GM12878 (cell line): ENCODE results near the gene MMRN2. TPM values are rescaled to one million over a fixed set of nuclear protein-coding genes. Genes with fewer than 3 reads are reported as not detected.

Source experiments
- ATAC-seq: fragments of 200-7000 bp; cut with Tn5 transposase; 3 replicates; pipeline ENCODE4 v1.9.1; 2020; ENCODE audit warnings: mild to moderate bottlenecking, moderate library complexity
- BruUV-seq: library from RNA; stranded (reverse); fragments of 400-500 nt; replicated peaks from 2 replicates; lab custom pipeline; 2021; lab: Mats Ljungman, UMichigan
- CTCF ChIA-PET: fragments of 300-600 bp; sonication (Branson Sonifier 250); formaldehyde crosslinking; extraction: SDS; loops from one replicate; lab custom pipeline; 2021; ENCODE audit warnings: inconsistent platforms; lab: Yijun Ruan, JAX
- POLR2A ChIA-PET: fragments of 350-600 bp; formaldehyde crosslinking; extraction: SDS; loops from one replicate; lab custom pipeline; 2021; ENCODE audit warnings: inconsistent platforms; lab: Charles Lee
- RAD21 ChIA-PET: fragments of 300-600 bp; sonication (Branson Sonifier 250); formaldehyde crosslinking; loops from one replicate; lab custom pipeline; 2023; ENCODE audit warnings: antibody characterized with exemption; ENCODE audit not compliant: unreplicated experiment; lab: Charles Lee
- SMC1A ChIA-PET: fragments of 300-600 bp; sonication (Branson Sonifier 250); formaldehyde crosslinking; loops from one replicate; lab custom pipeline; 2023; ENCODE audit not compliant: unreplicated experiment, uncharacterized antibody; lab: Charles Lee
- DNase-seq: peaks from one replicate; pipeline ENCODE4 v3.0.0-alpha.2; 2011; ENCODE audit warnings: low read depth, low spot score
- FAIRE-seq: peaks from 3 replicates; lab custom pipeline; 2011; peaks lifted over from hg19 to GRCh38; lab: Jason Lieb, UNC
- H2AFZ ChIP-seq: 2 replicates; pipeline ENCODE4 v1.6.0; 2011; ENCODE audit warnings: low read depth, low read length, control low read depth; ENCODE audit not compliant: control insufficient read depth
- H3K27ac ChIP-seq: 2 replicates; pipeline ENCODE4 v1.5.1; 2011; ENCODE audit warnings: control low read depth; ENCODE audit not compliant: control insufficient read depth, insufficient read depth
- H3K27me3 ChIP-seq, 2 experiments: replicated peaks in 1 of 2; 2 replicates each; pipeline versions ENCODE4 v1.6.0 to v1.6.1; 2011; ENCODE audit warnings: low read length in 1 of 2; ENCODE audit not compliant: control insufficient read depth in 2 of 2, insufficient read depth in 2 of 2
- H3K36me3 ChIP-seq, 2 experiments: 2 replicates each; pipeline ENCODE4 v1.5.1; 2011; ENCODE audit warnings: low read length in 1 of 2; ENCODE audit not compliant: control insufficient read depth in 2 of 2, insufficient read depth in 2 of 2
- H3K4me1 ChIP-seq: 2 replicates; pipeline ENCODE4 v1.6.1; 2011; ENCODE audit warnings: mild to moderate bottlenecking, low read length, moderate library complexity, mixed read lengths; ENCODE audit not compliant: control insufficient read depth, insufficient read depth
- H3K4me2 ChIP-seq: 2 replicates; pipeline ENCODE4 v1.6.0; 2011; ENCODE audit warnings: control low read depth; ENCODE audit not compliant: control insufficient read depth, insufficient read depth
- H3K4me3 ChIP-seq: fragments of 200-600 bp; sonication (generic); 2 replicates; pipeline ENCODE4 v1.5.1; 2016
- H3K79me2 ChIP-seq: 2 replicates; pipeline ENCODE4 v1.6.0; 2011; ENCODE audit warnings: low read length; ENCODE audit not compliant: control insufficient read depth, insufficient read depth
- H3K9ac ChIP-seq: 2 replicates; pipeline ENCODE4 v1.8.0; 2011; ENCODE audit warnings: low read length, control low read depth, mixed read lengths; ENCODE audit not compliant: control insufficient read depth, insufficient read depth
- H3K9me3 ChIP-seq: replicated peaks from 3 replicates; pipeline ENCODE4 v1.5.1; 2011; ENCODE audit warnings: mild to moderate bottlenecking, low read length; ENCODE audit not compliant: control insufficient read depth, insufficient read depth
- H4K20me1 ChIP-seq: 2 replicates; pipeline ENCODE4 v1.6.0; 2011; ENCODE audit not compliant: control insufficient read depth, insufficient read depth
- HDGF ChIP-seq: fragments of 450-650 bp; IDR thresholded peaks from 2 replicates; pipeline ENCODE4 v1.6.1; 2016; ENCODE audit warnings: antibody characterized with exemption
- MEF2A ChIP-seq: IDR thresholded peaks from 2 replicates; pipeline ENCODE4 v1.6.1; 2011; ENCODE audit warnings: low read depth, mild to moderate bottlenecking, low read length, moderate library complexity; ENCODE audit not compliant: insufficient read depth
- POLR2A ChIP-seq: IDR thresholded peaks from 2 replicates; pipeline ENCODE4 v1.6.1; 2011; ENCODE audit warnings: low read depth, mild to moderate bottlenecking, low read length
- WGBS: methylation state at CpG from one replicate; pipeline ENCODE4 v1.1.6; 2016; ENCODE audit warnings: low lambda C conversion rate; ENCODE audit not compliant: insufficient replicate concordance, insufficient coverage; ENCODE audit errors: missing lambda C conversion rate; 5-methylcytosine and 5-hydroxymethylcytosine counted together
- in situ Hi-C: fragments of 300-500 bp; cut with MboI; formaldehyde crosslinking; loops from 9 replicates; pipeline ENCODE4 v1.14.3; 2018; ENCODE audit warnings: mixed read lengths
- intact Hi-C: fragments of 100-400 bp; cut with micrococcal nuclease; formaldehyde crosslinking; loops from one replicate; pipeline ENCODE4 v1.14.2; 2022; ENCODE audit not compliant: unreplicated experiment
- polyA plus RNA-seq, 11 experiments: library from polyadenylated mRNA; depleted of rRNA in 4 of 11; unstranded in 6 of 11; stranded (reverse) in 5 of 11; fragments of >200 nt; fragmentation: Nextera tagmentation in 4 of 11; fragmentation: Illumina TruSeq in 1 of 11; extraction: Ambion mirVana in 4 of 11; extraction: Trizol in 1 of 11; gene quantifications; 1 replicate in 1 of 11; 2 replicates in 10 of 11; pipeline versions ENCODE4 v1.2.1 to v1.2.3, GENCODE V29; 2011 to 2016; ENCODE audit warnings: inconsistent platforms in 2 of 11, missing spikeins in 2 of 11, low read depth in 1 of 11
- total RNA-seq, 4 experiments: library from RNA; depleted of rRNA in 3 of 4; stranded (reverse); fragments of >200 nt in 3 of 4; fragmentation: Illumina TruSeq in 1 of 4; extraction: Trizol in 1 of 4; gene quantifications; 2 replicates each; pipeline versions ENCODE4 v1.2.1 to v1.2.3, GENCODE V29; 2013 to 2021
- TF ChIP-seq, protein P1 (sequence below): fragments of 450-650 bp; IDR thresholded peaks from 2 replicates; pipeline ENCODE4 v1.6.1; 2017; ENCODE audit warnings: low read depth, mild to moderate bottlenecking, moderate library complexity
- TF ChIP-seq, protein P2 (sequence below): IDR thresholded peaks from 2 replicates; pipeline ENCODE4 v1.6.1; 2012; ENCODE audit warnings: low read depth, low read length, improper control_type of control experiment

Gene MMRN2
- total and polyA plus RNA-seq, 10 of the 15 experiments (the other 5 are each of a cell fraction or from before 2014, with no cell fraction given), result 0.09 to 1.0 (median 0.54) TPM; not detected in 3

DNA sequence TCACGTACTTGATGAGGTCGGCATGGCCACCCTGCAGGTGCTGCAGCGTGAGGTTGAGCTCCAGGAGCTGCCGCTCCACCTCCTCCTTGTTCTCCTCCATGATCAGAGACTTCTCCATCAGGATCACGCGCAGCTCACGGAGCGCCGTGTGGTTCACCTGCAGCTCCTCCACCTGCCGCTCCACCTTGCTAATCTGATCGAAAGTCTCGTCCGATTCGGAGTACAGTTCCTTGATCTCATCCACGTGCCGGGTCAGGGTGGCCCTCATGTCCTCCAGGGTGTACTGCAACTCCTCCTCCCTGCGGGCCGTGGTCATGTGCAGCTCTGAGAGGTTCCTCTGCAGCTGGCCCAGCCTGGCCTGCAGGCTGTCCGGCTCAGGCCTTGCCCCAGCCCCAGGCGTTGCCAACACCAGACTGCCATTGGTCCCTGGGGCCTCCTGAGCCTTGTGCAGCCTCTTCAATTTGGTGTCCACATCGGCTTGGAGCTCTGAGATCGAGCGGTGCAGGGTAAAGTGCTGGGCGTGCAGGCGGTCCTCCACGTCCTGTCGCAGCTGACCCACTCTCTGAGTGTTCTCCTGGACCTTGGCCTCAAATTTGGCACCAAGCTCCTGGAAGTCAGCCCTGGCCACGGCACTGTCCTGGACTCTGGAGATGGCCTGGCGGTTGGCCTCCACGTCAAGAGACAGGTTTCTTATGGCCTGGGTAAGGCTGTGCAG lies 13.9 kb downstream of the MMRN2 start:
- Histone ChIP-seq H3K36me3 (no peaks in the 10 kb centered on the region), H3K4me3 (no peak overlapping the region), H3K4me2 (no peak overlapping the region), H3K9me3 (no peaks in the 10 kb centered on the region), H2AFZ (no peak overlapping the region), H3K27ac (no peak overlapping the region), H4K20me1 (no peaks in the 10 kb centered on the region), H3K27me3 (no peaks in the 10 kb centered on the region), H3K4me1 (no peaks in the 10 kb centered on the region; the same call in 1 of the 2 replicates), H3K79me2 (no peaks in the 10 kb centered on the region), H3K9ac (no peak overlapping the region)
- ChIA-PET POLR2A (interaction anchor here (1.1 kb wide), 1 partner anchor 13 kb away, joined by 4 read pairs; no protein-coding TSS in a partner anchor), SMC1A (no interaction called here), RAD21 (no interaction called here), CTCF (interaction anchor here (0.7 to 1.8 kb wide), 3 partner anchors 17 to 32 kb away, joined by 3 to 7 read pairs (median 6); no protein-coding TSS in a partner anchor)
- TF ChIP-seq HDGF, result no peak
- TF ChIP-seq, protein P1, sequence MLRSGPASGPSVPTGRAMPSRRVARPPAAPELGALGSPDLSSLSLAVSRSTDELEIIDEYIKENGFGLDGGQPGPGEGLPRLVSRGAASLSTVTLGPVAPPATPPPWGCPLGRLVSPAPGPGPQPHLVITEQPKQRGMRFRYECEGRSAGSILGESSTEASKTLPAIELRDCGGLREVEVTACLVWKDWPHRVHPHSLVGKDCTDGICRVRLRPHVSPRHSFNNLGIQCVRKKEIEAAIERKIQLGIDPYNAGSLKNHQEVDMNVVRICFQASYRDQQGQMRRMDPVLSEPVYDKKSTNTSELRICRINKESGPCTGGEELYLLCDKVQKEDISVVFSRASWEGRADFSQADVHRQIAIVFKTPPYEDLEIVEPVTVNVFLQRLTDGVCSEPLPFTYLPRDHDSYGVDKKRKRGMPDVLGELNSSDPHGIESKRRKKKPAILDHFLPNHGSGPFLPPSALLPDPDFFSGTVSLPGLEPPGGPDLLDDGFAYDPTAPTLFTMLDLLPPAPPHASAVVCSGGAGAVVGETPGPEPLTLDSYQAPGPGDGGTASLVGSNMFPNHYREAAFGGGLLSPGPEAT, result no peak
- TF ChIP-seq, protein P2, sequence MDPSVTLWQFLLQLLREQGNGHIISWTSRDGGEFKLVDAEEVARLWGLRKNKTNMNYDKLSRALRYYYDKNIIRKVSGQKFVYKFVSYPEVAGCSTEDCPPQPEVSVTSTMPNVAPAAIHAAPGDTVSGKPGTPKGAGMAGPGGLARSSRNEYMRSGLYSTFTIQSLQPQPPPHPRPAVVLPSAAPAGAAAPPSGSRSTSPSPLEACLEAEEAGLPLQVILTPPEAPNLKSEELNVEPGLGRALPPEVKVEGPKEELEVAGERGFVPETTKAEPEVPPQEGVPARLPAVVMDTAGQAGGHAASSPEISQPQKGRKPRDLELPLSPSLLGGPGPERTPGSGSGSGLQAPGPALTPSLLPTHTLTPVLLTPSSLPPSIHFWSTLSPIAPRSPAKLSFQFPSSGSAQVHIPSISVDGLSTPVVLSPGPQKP, result no peak
- no peak for TF ChIP-seq MEF2A
- TF ChIP-seq POLR2A, result no peak
- DNase-seq, result no peak
- no TSS peak for BruUV-seq
- WGBS, result 71% methylated on average over 30 of the region's 30 CpGs
- in situ Hi-C loops, result no loop called here
- FAIRE-seq, result no peak
- no peak for ATAC-seq
- intact Hi-C loops, result no loop called here
